ENCODE data around the gene ALG10B. TPM values are rescaled to one million over a fixed set of nuclear protein-coding genes. Genes with fewer than 3 reads are reported as not detected.
"Not testable (repeated sequence)": the region's sequence is repeated elsewhere in the genome, so short reads cannot be mapped to it uniquely, and the experiment has no call there.

Gene ALG10B
- total RNA-seq, 1 experiment from 2014 or later: 21.4 TPM

- H3K4me1 ChIP-seq; H3K4me3 ChIP-seq; H3K36me3 ChIP-seq; H3K27ac ChIP-seq; H3K27me3 ChIP-seq; H3K9me3 ChIP-seq (replicated peaks); DNase-seq: not testable (repeated sequence)
These were observed 26.7 kb downstream of the ALG10B start for GRCh38 chr12:38343256-38343655.

GRCh38 chr12:38343916-38344315 is 27.3 kb downstream of the ALG10B start:
- not testable (repeated sequence) for H3K4me3 ChIP-seq; H3K9me3 ChIP-seq (replicated peaks); H3K36me3 ChIP-seq; H3K4me1 ChIP-seq; H3K27ac ChIP-seq; DNase-seq; H3K27me3 ChIP-seq

- Histone ChIP-seq H3K36me3 (no peaks in the 10 kb centered on the region), H3K4me3 (no peak overlapping the region), H3K4me1 (no peaks in the 10 kb centered on the region), H3K27me3 (no peaks in the 10 kb centered on the region), H3K9me3 (replicated peaks) (no peaks in the 10 kb centered on the region), H3K27ac (no peak overlapping the region)
- DNase-seq: no peak
These were observed 34.0 kb downstream of the ALG10B start for GRCh38 chr12:38350342-38351174.

- not testable (repeated sequence) for H3K27ac ChIP-seq; H3K4me3 ChIP-seq; H3K4me1 ChIP-seq; H3K27me3 ChIP-seq; DNase-seq; H3K36me3 ChIP-seq; H3K9me3 ChIP-seq (replicated peaks)
These were observed 34.6 kb downstream of the ALG10B start for GRCh38 chr12:38351175-38351508.

- no peaks in the 10 kb centered on the region for H3K4me1 ChIP-seq
- DNase-seq: no peak
- H3K9me3 ChIP-seq (replicated peaks): no peaks in the 10 kb centered on the region
- peaks cover 16% of the 10 kb centered on the region for H3K27me3 ChIP-seq
- H3K27ac ChIP-seq: no peak overlapping the region
- H3K4me3 ChIP-seq: no peak overlapping the region
- H3K36me3 ChIP-seq: no peaks in the 10 kb centered on the region
These were observed 50.9 kb downstream of the ALG10B start for GRCh38 chr12:38367506-38367905.

DNA sequence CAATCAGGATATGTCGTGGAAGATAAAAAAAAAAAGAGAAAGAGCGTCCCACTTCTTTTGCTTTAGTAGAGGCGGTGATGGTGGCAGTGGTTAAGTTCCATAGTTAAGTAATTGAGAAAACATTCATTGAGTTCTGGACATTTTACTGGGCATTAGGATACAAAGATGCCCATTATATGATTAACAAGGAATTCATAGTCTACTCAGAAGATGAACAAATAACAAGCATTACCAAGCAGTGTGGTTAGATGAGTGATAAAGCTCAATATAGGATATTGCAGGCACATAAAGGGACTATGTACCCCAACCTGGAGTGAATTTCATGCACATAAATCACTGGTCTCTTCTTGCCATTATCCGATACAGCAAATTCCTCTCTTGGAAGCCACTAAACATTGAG is 53.7 kb downstream of the ALG10B start:
- H3K36me3 ChIP-seq: no peaks in the 10 kb centered on the region
- no peak for DNase-seq
- no peaks in the 10 kb centered on the region for H3K9me3 ChIP-seq (replicated peaks)
- H3K4me1 ChIP-seq: no peaks in the 10 kb centered on the region
- H3K27ac ChIP-seq: no peak overlapping the region
- H3K27me3 ChIP-seq: peaks cover 16% of the 10 kb centered on the region
- no peak overlapping the region for H3K4me3 ChIP-seq

GRCh38 chr12:38373784-38374183 is 57.2 kb downstream of the ALG10B start:
- H3K27me3 ChIP-seq: peaks cover 16% of the 10 kb centered on the region
- DNase-seq: peak; percentile 6 to 37
- no peaks in the 10 kb centered on the region for H3K9me3 ChIP-seq (replicated peaks)
- no peaks in the 10 kb centered on the region for H3K4me1 ChIP-seq
- H3K36me3 ChIP-seq: no peaks in the 10 kb centered on the region
- H3K27ac ChIP-seq: no peak overlapping the region
- H3K4me3 ChIP-seq: no peak overlapping the region

GRCh38 chr12:38374751-38375150 is 58.2 kb downstream of the ALG10B start:
- H3K36me3 ChIP-seq: no peaks in the 10 kb centered on the region

More at GRCh38 chr12:38374751-38375150, 58.2 kb downstream of the ALG10B start:
- no peaks in the 10 kb centered on the region for H3K9me3 ChIP-seq (replicated peaks)
- peaks cover 16% of the 10 kb centered on the region for H3K27me3 ChIP-seq
- no peaks in the 10 kb centered on the region for H3K4me1 ChIP-seq
- DNase-seq: no peak
- no peak overlapping the region for H3K27ac ChIP-seq
- H3K4me3 ChIP-seq: no peak overlapping the region

Measured in SJCRH30 (cell line).